ENCODE data around the gene TRIM43B. TPM values are rescaled to one million over a fixed set of nuclear protein-coding genes. Genes with fewer than 3 reads are reported as not detected.

TRIM43B gene
- total RNA-seq, 1 experiment from 2014 or later, result not detected

GRCh38 chr2:95526360-95527341, 42.1 kb upstream of the TRIM43B start:
- H2AFZ ChIP-seq (ENCODE audit: low read depth, low read length, poor library complexity, severe bottlenecking), result no peak overlapping the region
- DNase-seq (ENCODE audit: low read depth, low spot score), result peak; percentile 29
- TF ChIP-seq SP1 (IDR thresholded peaks at IDR 0.05; ENCODE audit: low read depth) (peak; percentile 10; the same call in 1 of the 2 replicates), JUND (IDR thresholded peaks at IDR 0.05) (no peak), CTCF (IDR thresholded peaks at IDR 0.05 in 2 of 3, conservative IDR thresholded peaks at IDR 0.05 in 1 of 3; ENCODE audit: borderline replicate concordance in 1 of 3, insufficient read depth in 1 of 3, low read depth in 2 of 3, low read length in 2 of 3) (peak in 2 of 3 experiments; percentile 16 to 24; a peak in 1 of 6 replicates), POLR2A (IDR thresholded peaks at IDR 0.05; ENCODE audit: borderline replicate concordance, extremely low read depth, insufficient read depth, insufficient read length) (peak; percentile 44), CBX3 (IDR thresholded peaks at IDR 0.05; ENCODE audit: low read depth) (peak; percentile 79; the same call in 1 of the 2 replicates), ELF1 (IDR thresholded peaks at IDR 0.05; ENCODE audit: borderline replicate concordance, low read depth) (no peak), YY1 (IDR thresholded peaks at IDR 0.05; ENCODE audit: extremely low read depth, insufficient replicate concordance, low read depth, low read length) (peak; percentile 8), POLR2AphosphoS5 (IDR thresholded peaks at IDR 0.05; ENCODE audit: low read depth, low read length) (peak; percentile 76), SIN3A (IDR thresholded peaks at IDR 0.05; ENCODE audit: low read depth) (peak; percentile 62; the same call in 1 of the 2 replicates), RAD21 (IDR thresholded peaks at IDR 0.05; ENCODE audit: low read depth) (peak; percentile 2; the same call in 1 of the 2 replicates), ZFX (IDR thresholded peaks at IDR 0.05) (peak; percentile 80)
- TF ChIP-seq, protein P1, sequence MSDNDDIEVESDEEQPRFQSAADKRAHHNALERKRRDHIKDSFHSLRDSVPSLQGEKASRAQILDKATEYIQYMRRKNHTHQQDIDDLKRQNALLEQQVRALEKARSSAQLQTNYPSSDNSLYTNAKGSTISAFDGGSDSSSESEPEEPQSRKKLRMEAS (IDR thresholded peaks at IDR 0.05), result peak; percentile 93
- TF ChIP-seq, protein P2, sequence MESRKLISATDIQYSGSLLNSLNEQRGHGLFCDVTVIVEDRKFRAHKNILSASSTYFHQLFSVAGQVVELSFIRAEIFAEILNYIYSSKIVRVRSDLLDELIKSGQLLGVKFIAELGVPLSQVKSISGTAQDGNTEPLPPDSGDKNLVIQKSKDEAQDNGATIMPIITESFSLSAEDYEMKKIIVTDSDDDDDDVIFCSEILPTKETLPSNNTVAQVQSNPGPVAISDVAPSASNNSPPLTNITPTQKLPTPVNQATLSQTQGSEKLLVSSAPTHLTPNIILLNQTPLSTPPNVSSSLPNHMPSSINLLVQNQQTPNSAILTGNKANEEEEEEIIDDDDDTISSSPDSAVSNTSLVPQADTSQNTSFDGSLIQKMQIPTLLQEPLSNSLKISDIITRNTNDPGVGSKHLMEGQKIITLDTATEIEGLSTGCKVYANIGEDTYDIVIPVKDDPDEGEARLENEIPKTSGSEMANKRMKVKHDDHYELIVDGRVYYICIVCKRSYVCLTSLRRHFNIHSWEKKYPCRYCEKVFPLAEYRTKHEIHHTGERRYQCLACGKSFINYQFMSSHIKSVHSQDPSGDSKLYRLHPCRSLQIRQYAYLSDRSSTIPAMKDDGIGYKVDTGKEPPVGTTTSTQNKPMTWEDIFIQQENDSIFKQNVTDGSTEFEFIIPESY (IDR thresholded peaks at IDR 0.05; ENCODE audit: extremely low read depth, insufficient replicate concordance, low read length), result no peak
- H3K36me3 ChIP-seq (ENCODE audit: control insufficient read depth in 1 of 2, insufficient read depth in 2 of 2, low read length in 2 of 2), result 0 out of 4 replicates have a peak, but pooled peaks cover 0 to 2% of the 10 kb centered on the region in 2 experiments
- CTCF ChIA-PET, result no interaction called here
- H3K79me2 ChIP-seq (ENCODE audit: insufficient read depth, low read length), result peaks cover 25% of the 10 kb centered on the region
- POLR2A ChIA-PET, result no interaction called here
- H3K4me1 ChIP-seq (ENCODE audit: control insufficient read depth in 1 of 2, insufficient read depth in 2 of 2, low read length in 2 of 2), result peaks cover 0 to 14% of the 10 kb centered on the region in 2 experiments; a peak in 2 of 4 replicates
- peak overlapping the region; percentile 72 for H3K4me2 ChIP-seq (ENCODE audit: low read length)
- H3K27ac ChIP-seq (ENCODE audit: low read depth, low read length), result peak overlapping the region; percentile 85
- peak overlapping the region; percentile 79 for H3K9ac ChIP-seq (ENCODE audit: low read length)
- peak; percentile 91 for ATAC-seq
- RAD21 ChIA-PET (ENCODE audit: low non-redundant PET in 1 of 2, low total read pairs in 2 of 2, uncharacterized antibody in 2 of 2, unreplicated experiment in 2 of 2), result no interaction called here
- intact Hi-C loops (cut with micrococcal nuclease), result no loop called here
- no peaks in the 10 kb centered on the region for H3K9me3 ChIP-seq (ENCODE audit: control insufficient read depth in 1 of 2, insufficient read depth in 1 of 2, low read depth in 1 of 2, low read length in 2 of 2)
- BruUV-seq (replicated peaks), result TSS peak; percentile 63
- H4K20me1 ChIP-seq (ENCODE audit: insufficient read depth), result no peaks in the 10 kb centered on the region
- no peaks in the 10 kb centered on the region for H3K27me3 ChIP-seq (ENCODE audit: insufficient read depth, low read length)
- no peaks in the 10 kb centered on the region; the same call in 1 of the 2 replicates for H3K9me2 ChIP-seq (ENCODE audit: insufficient read depth)
- H3K4me3 ChIP-seq (replicated peaks in 1 of 2; ENCODE audit: low read depth in 1 of 2, low read length in 2 of 2), result peak overlapping the region; percentile 62 to 64

Data from HCT116 (cell line).